GM19455 (cell line): ENCODE data around the gene ZNF446.
"Not testable (repeated sequence)": the region's sequence is repeated elsewhere in the genome, so short reads cannot be mapped to it uniquely, and the experiment has no call there.

ENCODE experiments used
- ATAC-seq: cut with Tn5 transposase; IDR thresholded peaks from one replicate; pipeline ENCODE4 v1.9.1; 2021; ENCODE audit not compliant: unreplicated experiment

ZNF446 gene

DNA sequence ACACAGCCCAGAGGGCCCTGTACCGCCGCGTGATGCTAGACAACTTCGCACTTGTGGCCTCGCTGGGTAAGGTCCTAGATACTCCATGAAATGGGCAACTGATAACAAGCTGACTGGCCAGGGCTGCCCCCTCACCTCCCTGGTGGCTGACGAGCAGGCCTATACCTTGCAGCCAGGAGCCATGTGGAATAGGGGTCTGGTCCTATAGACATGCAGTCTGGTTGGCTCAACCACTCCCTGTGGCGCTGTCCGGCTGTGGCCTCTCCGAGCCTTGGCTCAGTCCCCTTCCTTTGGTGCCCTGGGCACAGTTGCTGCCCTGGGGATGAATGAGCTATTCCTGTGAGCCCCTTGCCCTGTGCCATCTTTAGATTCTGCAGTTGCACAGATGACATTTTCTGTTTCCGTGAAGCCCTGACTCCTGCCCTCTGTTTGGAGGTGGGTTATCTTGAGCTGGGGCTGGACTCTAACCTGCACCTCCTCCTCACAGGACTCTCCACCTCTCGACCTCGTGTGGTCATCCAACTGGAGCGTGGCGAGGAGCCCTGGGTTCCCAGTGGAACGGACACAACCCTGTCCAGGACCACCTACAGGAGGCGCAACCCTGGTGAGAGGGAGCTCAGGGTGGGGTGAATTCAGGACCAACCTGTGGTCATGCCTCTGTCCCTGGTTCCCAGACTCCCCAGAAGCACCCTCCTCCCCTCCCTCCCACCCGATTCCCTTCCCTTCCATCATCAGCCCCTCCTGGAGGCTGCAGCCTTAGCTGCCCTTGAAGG, 6.7 kb upstream of the ZNF446 start:
- no peak for ATAC-seq

DNA sequence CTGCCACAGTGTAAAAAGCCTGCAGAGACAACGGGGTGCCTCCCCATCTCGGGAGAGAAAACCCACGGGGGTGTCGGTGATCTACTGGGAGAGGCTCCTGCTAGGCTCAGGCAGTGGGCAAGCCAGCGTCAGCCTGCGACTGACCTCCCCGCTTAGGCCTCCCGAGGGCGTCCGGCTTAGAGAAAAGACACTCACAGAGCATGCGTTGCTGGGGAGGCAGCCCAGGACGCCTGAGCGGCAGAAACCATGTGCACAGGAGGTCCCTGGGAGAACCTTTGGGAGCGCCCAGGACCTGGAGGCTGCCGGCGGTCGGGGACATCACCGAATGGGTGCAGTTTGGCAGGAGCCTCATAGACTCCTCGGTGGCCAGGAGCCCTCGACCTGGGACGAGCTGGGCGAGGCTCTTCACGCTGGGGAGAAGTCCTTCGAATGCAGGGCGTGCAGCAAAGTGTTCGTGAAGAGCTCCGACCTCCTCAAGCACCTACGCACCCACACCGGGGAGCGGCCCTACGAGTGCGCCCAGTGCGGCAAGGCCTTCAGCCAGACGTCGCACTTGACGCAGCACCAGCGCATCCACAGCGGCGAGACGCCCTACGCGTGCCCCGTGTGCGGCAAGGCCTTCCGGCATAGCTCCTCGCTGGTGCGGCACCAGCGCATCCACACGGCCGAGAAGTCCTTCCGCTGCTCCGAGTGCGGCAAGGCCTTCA, 5.2 kb upstream of the ZNF446 start:
- not testable (repeated sequence) for ATAC-seq

GRCh38 chr19:58471736-58472135, 4.4 kb upstream of the ZNF446 start:
- no peak for ATAC-seq

- ATAC-seq = no peak
Measured at GRCh38 chr19:58473775-58474174, 2.4 kb upstream of the ZNF446 start.

DNA sequence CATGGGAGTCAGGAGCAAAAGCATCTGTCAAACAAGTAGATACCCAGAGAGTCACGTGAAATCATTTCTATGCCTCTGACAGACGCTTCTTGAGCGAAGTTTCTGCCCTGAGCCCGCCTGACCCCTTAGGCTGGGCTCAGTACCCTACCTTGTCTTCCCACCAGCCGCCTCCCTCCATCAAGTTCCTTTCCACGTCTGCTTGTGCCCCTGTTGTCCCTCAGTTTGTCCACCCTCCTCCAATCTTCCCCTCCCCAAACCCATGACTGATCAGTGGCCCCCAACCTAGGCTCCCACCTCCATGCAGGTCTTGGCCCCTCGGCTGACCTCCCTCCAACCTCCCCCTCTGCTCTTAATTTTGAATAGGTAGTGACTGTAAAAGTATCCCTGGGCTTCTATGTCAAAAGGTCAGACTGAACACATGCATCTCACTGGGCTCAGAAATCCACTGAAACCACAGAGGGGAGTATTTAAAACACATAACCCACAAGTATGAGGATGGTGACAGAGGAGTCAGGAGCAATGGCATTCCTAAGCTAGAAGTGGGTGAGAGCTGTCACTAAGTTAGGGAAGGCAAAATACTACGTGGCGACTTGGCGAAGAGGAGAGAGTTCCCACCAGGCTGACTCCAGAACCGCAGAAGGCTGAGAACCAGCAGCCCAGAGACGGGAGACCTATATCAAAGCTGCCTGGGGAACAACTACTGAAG, 1.7 kb upstream of the ZNF446 start:
- ATAC-seq = no peak

DNA sequence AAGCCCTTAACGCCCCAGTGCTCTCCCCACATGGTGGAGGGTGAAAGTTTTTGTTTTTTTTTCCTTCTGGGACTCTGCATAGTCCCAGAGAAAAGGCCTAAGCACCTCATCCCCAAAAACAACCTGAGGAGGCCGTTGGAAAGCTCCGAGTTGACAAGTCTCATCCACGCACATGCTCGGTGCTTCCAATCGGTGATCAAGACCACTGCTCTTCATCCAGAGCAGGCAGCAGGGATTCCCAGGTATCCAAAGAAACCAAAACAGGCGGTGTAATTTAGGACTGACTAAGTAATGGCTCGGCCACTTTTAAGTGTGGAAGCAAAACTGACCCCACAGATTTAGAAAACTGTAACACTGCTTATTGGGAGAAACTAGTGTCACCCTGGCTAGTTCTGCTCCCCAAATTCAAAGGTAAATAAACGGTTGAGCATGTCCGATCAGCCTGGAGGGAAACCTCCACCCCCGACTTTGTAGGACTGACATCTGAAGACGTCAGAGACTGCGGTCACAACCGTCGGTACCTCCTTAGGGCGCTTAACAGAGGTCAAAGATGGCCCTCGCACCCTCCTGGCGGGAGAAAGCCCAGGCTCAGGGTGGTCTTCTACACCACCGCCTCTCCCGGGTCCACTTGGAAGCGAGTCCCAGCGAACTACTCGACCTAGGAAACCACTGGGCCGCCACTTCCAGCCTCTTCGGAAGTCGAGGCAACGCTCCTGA, 997 bp upstream of the ZNF446 start:
- peak; percentile 4 for ATAC-seq

GRCh38 chr19:58476498-58477015, 405 bp downstream of the ZNF446 start:
- ATAC-seq = no peak

- no peak for ATAC-seq
Measured at GRCh38 chr19:58477130-58477529, 978 bp downstream of the ZNF446 start.

DNA sequence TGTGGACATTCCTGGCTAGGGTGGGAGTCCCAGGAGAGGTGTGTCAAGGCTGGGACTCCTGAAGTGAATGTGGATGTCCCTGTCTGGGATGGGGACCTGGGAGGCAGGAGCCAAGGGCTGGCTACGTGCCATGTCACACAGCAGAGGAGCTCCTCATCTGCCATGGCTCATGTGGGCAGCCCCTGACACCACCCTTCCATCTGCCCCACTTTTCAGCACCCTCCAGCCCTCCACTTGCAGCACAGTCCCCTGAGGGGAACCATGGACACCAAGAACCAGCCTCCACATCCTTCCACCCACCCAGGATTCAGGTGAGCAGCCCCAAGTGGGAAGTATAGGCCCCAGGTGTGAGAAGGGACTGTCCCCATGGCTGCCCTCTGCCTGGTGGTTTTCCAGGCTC, 1.7 kb downstream of the ZNF446 start:
- no peak for ATAC-seq

DNA sequence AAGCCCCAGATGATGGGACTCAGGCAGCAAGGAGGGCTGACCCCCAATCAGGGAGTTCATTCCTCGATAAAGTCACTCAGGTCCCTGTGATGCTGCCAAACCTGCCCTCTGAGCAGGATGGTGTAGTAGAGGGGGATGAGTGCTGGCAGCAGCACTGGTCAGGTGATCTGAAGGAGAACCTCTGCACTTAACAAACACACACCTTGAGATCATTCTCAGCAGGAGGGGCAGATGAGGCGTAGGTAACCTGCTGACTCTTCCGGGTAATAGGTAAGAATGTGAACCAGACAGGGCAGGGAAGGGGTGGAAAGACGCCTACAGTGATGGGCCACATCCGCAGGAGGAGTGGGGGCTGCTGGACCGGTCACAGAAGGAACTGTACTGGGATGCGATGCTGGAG, 3.2 kb downstream of the ZNF446 start:
- no peak for ATAC-seq

- ATAC-seq = no peak
Measured at GRCh38 chr19:58479736-58480480, 3.8 kb downstream of the ZNF446 start.

DNA sequence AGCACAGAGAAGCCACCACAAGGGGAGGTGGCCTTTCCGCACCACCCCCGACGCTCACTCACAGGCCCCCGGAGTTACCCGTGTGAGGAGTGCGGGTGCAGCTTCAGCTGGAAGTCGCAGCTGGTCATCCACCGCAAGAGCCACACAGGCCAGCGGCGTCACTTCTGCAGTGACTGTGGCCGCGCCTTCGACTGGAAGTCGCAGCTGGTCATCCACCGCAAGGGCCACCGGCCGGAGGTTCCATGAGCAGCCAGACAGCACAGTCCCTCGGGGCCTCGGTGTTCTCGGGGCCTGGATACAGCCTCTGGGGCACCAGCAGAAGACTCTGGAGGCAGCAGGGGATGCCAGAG, 4.3 kb downstream of the ZNF446 start:
- ATAC-seq = no peak

DNA sequence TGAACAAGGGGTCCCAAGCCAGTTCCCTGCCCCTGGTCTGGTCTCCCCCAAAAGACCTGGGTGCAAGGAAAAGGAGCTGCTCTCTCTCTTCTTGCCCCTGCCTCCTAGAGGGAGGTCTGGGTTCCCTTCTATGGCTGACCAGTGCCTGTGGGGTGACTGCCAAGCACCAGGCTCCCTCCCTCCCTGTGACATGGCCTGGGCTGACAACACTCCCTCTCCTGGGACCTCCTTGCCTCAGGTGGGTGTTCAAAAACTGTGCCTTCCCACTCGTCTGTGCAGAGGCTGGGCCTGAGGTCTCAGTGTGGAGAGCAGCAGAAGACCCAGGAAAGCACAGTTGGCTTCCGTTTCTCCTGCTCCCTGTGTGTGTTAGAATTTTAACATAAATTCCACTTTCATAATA, 4.7 kb downstream of the ZNF446 start:
- ATAC-seq = no peak

- ATAC-seq = no peak
Measured at GRCh38 chr19:58482372-58482771, 6.2 kb downstream of the ZNF446 start.

GRCh38 chr19:58483776-58484175, 7.6 kb downstream of the ZNF446 start:
- no peak for ATAC-seq

GRCh38 chr19:58484349-58484748, 8.2 kb downstream of the ZNF446 start:
- not testable (repeated sequence) for ATAC-seq

GRCh38 chr19:58491393-58491792, 15.2 kb downstream of the ZNF446 start:
- no peak for ATAC-seq

GRCh38 chr19:58492265-58492664, 16.1 kb downstream of the ZNF446 start:
- no peak for ATAC-seq

DNA sequence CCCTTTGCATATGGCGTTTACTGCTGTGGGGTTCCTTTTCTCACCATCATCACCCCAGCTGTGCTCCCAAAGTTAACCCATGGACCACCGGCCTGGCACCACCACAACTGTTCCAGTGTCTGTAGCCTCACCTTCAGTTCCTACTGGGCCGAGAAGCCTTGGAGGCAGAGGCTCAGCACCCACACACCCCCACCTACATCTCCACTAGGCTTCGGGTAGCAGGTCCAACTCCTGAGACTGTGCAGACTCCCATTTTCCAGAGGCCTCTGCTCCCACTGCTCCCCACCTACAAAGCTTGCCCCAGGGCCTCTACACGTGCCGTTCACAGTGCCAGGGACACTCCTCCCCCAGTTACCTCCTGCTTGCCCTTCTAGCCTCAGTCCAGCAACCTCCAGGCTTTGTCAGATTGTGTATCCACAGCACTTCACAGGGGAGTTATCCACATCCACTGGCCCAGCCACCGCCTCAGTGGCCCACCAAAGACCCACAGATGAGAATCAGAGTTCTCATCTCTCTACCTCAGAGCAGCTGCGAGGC, 21.6 kb downstream of the ZNF446 start:
- no peak for ATAC-seq

- no peak for ATAC-seq
Measured at GRCh38 chr19:58498316-58499020, 22.3 kb downstream of the ZNF446 start.
